OCI-LY3 (cell line): Measurements from ENCODE around the gene OPN5.

Source experiments
- CTCF ChIP-seq: fragments of 200-600, 300-600 bp; sonication (generic); IDR thresholded peaks from 2 replicates; pipeline ENCODE4 v1.5.1; 2014; ENCODE audit warnings: antibody characterized with exemption, low read length, low read depth
- EZH2phosphoT487 ChIP-seq: fragments of 200-600 bp; shearing (Covaris generic); IDR thresholded peaks from 2 replicates; pipeline ENCODE4 v1.6.1; 2018; ENCODE audit warnings: antibody characterized with exemption, mixed run types, low read depth

- TF ChIP-seq CTCF, result no peak
- TF ChIP-seq EZH2phosphoT487, result no peak
Observed at GRCh38 chr6:47844881-47845280, 63.0 kb downstream of the OPN5 start.
